ENCODE data around the gene AOPEP. TPM values are rescaled to one million over a fixed set of nuclear protein-coding genes. Genes with fewer than 3 reads are reported as not detected.

The AOPEP gene
- total and polyA plus RNA-seq, 2 of the 13 experiments (the other 11 are each of a cell fraction or from before 2014, with no cell fraction given), result 22.2 to 41.6 TPM

GRCh38 chr9:94697972-94698581 is 28.4 kb upstream of the AOPEP start (continued):
- TF ChIP-seq THAP9 (CRISPR knock-in tag; IDR thresholded peaks at IDR 0.05; ENCODE audit: borderline replicate concordance) (no peak), ZNF841 (CRISPR knock-in tag; IDR thresholded peaks at IDR 0.05; ENCODE audit: borderline replicate concordance) (no peak), POLR2AphosphoS5 (IDR thresholded peaks at IDR 0.05; ENCODE audit: low read depth, low read length) (no peak), ZNF713 (CRISPR knock-in tag; IDR thresholded peaks at IDR 0.05) (no peak), ZNF878 (CRISPR knock-in tag; IDR thresholded peaks at IDR 0.05) (no peak), ZBTB40 (IDR thresholded peaks at IDR 0.05) (no peak), ZBTB40 (CRISPR knock-in tag; IDR thresholded peaks at IDR 0.05) (no peak), SOX5 (CRISPR knock-in tag; IDR thresholded peaks at IDR 0.05; ENCODE audit: borderline replicate concordance) (0 out of 2 replicates have a peak, but pooled peaks have one; percentile 28), SNAPC2 (CRISPR knock-in tag; IDR thresholded peaks at IDR 0.05) (no peak), ZNF446 (CRISPR knock-in tag; IDR thresholded peaks at IDR 0.05) (no peak), MXD3 (CRISPR knock-in tag; IDR thresholded peaks at IDR 0.05) (no peak), NR0B2 (CRISPR knock-in tag; IDR thresholded peaks at IDR 0.05) (no peak), FOXK2 (IDR thresholded peaks at IDR 0.05) (no peak), TAF1 (CRISPR knock-in tag; IDR thresholded peaks at IDR 0.05) (no peak), ZNF275 (CRISPR knock-in tag; IDR thresholded peaks at IDR 0.05; ENCODE audit: borderline replicate concordance) (no peak), NR2F1 (CRISPR knock-in tag; IDR thresholded peaks at IDR 0.05) (no peak)
